Islet of Langerhans (tissue), 1 donor: Measurements from ENCODE around the gene SRSF11.
"Not testable (repeated sequence)": the region's sequence is repeated elsewhere in the genome, so short reads cannot be mapped to it uniquely, and the experiment has no call there.

Experiments
- FAIRE-seq: peaks from one replicate; lab custom pipeline; 2011; peaks lifted over from hg19 to GRCh38; lab: Jason Lieb, UNC

The SRSF11 gene, protein sequence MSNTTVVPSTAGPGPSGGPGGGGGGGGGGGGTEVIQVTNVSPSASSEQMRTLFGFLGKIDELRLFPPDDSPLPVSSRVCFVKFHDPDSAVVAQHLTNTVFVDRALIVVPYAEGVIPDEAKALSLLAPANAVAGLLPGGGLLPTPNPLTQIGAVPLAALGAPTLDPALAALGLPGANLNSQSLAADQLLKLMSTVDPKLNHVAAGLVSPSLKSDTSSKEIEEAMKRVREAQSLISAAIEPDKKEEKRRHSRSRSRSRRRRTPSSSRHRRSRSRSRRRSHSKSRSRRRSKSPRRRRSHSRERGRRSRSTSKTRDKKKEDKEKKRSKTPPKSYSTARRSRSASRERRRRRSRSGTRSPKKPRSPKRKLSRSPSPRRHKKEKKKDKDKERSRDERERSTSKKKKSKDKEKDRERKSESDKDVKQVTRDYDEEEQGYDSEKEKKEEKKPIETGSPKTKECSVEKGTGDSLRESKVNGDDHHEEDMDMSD

DNA sequence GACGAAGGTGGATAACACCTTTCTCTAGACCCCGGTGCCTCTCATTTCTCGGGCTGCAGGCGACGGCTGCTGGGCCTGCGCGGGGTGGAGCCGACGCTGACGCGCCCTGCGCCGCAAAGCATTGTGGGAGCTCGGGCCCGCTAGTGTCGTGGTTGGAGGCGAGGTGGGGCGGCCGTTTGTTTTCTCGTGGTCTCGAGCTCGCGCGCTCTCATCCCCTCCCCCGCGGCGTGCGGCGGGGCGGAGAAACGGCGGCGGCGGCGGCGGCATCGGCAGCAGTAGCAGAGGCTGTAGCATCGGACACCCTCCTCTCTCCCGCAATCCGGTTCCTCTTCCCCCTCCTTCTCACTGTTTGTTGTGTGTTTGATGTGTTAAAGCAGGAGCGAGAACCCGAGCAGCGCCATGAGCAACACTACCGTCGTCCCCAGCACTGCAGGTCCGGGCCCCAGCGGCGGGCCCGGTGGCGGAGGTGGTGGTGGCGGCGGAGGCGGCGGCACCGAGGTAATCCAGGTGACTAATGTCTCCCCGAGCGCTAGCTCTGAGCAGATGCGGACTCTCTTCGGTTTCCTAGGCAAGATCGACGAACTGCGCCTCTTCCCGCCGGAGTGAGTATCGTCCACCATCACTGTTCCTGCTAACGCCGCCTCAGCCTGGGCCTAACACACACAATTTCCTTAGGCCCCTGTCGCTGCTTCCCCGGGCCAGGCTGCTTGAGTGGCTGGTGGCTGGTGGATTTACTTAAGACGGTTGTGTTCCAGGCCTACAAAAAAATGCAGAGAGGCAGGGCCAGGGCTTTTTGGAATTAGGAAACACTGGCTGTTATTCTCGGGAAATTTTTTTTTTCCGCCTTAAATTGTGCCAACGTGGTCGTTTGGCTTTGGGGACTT lies at the start of gene SRSF11:
Gene SRSF11 (plus strand): TSS at position 143 of the 884 bp plus-strand sequence. CDS start 257 bp downstream, at position 400.
- no peak for FAIRE-seq

DNA sequence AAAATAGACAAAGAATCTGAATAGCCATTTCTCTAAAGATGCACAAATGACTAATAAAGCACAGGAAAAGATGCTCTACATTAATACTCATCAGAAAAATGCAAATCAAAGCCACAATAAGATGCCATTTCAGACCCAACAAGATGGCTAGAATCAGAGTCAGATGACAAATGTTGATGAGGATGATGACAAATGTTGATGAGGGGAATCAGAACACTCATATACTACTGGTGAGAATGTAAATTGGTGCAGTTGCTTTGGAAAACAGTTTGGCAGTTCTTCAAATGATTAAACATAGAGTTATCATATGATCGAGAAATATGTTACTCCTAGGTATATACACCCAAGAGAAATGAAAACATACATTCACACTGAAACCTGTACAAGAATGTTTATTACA lies 49.7 kb upstream of the SRSF11 start:
- no peak for FAIRE-seq

DNA sequence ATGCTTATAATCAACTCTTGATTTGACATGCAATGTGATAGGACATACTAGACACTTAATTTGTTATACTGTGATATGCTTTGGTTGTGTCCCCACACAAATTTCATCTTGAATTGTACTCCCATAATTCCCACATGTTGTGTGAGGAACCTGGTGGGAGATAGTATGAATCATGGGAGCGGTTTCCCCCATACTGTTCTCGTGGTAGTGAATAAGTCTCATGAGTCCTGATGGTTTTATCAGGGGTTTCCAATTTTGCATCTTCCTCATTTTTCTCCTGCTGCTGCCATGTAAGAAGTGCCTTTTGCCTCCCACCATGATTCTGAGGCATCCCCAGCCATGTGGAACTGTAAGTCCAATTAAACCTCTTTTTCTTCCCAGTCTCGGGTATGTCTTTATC lies 36.0 kb upstream of the SRSF11 start:
- not testable (repeated sequence) for FAIRE-seq

DNA sequence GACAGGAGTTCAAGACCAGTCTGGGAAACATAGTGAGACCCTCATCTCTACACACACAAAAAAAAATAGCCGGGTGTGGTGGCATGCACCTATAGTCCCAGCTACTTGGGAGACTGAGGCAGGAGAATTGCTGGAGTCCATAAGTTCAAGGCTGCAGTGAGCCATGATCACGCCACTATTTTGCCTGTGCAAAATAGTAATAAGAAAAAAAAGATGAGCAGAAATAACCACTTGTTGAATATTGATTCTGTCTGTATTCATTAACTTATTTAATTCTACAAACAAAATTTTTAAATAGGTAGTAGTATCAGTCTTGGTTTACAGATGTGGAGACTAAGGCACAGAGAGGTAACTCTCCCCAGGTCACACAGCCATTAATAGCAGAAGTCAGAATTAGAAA lies 32.7 kb upstream of the SRSF11 start:
- no peak for FAIRE-seq

DNA sequence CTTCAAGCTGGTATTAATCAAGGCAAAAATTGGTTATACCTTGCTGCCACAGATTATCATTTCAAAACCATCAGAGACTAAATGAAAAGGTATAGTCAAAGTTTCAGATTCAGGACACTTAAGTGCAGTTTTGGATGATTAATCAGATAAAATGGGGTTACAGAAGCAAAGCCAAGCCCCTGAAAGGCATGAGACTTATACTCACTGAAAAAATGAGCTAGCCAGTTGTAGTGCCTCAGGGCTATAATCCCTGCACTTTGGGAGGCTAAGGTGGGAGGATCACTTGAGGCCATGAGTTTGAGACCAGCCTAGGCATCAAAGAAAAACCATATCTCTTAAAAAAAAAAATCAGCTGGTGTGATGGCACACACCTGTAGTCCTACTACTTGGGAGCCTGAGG lies 31.0 kb upstream of the SRSF11 start:
- FAIRE-seq, result no peak

DNA sequence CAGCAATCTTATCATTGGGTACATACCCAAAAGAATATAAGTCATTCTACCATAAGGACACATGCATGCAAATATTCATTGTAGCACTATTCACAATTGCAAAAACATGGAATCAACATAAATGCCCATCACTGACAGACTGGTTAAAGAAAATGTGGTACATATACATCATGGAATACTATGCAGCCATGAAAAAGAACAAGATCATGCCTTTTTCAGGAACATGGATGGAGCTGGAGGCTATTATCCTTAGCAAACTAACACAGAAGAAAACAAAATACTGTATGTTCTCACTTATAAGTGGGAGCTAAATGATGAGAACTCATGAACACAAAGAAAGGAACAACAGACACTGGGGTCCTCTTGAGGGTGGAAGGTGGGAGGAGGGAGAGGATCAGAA lies 28.7 kb upstream of the SRSF11 start:
- not testable (repeated sequence) for FAIRE-seq

DNA sequence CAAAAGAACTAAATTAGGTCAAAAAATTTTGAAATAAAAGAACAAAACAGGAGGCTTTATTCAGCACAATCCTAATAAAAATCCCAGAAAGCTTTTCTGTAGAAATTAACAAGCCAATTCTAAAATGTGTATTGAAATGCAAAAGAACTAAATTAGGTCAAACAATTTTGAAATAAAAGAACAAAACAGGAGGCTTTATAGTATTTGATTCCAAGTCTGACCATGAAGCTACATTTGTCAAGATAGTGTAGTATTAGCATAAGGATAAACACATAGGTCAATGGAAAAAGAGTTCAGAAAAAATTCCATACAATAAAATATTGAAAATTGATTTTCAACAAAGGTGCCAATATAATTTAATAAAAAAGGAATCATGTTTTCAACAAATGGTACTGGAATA lies 26.6 kb upstream of the SRSF11 start:
- no peak for FAIRE-seq

DNA sequence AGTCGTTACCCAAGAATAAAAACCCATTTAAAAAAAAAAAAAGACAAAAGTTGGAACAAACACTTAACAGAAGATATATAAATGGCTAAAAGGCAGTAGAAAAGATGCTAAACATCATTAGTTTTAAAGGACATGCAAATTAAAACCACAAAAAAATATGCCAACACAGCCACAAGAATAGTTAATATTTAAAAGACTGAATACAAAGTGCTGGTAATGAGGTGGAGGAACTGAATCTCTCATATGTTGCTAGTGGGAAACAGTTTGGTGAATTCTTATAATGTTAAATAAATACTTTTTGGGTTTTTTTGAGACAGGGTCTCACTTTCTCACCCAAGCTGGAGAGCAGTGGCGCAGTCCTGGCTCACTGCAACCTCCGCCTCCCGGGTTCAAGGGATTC lies 25.8 kb upstream of the SRSF11 start:
- FAIRE-seq, result peak; percentile 24

DNA sequence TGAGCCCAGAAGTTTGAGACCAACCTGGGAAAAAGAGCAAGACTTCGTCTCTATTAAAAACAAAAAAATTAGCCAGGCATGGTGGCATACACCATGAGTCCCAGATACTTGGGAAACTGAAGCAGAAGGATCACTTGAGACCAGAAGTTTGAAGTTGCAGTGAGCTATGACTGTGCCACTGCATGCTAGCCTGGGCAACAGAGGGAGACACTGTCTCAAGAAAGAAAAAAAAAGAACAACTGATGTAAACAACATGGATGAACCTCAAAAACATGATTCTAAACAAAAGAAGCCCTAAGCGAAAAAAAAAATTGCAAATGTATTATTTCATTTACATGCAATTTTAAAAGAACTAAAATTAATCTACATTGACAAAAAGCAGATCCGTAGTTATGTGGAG lies 24.8 kb upstream of the SRSF11 start:
- FAIRE-seq, result no peak

DNA sequence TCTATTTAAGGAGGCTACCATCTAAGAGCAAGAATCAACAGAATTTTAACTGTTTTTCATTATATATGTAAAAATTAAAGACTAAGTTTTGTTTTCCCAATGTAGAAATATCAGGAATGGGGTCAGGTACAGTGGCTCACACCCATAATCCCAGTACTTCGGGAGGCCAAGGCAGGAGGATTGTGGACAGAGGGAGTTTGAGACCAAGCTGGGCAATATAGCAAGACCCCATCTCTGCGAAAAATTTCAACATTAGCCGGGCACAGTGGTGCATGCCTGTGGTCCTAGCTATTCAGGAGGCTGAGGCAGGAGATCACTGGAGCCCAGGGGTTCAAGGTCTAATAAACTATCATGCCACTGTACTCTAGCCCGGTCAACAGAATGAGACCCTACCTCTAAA lies 21.1 kb upstream of the SRSF11 start:
- FAIRE-seq, result no peak

DNA sequence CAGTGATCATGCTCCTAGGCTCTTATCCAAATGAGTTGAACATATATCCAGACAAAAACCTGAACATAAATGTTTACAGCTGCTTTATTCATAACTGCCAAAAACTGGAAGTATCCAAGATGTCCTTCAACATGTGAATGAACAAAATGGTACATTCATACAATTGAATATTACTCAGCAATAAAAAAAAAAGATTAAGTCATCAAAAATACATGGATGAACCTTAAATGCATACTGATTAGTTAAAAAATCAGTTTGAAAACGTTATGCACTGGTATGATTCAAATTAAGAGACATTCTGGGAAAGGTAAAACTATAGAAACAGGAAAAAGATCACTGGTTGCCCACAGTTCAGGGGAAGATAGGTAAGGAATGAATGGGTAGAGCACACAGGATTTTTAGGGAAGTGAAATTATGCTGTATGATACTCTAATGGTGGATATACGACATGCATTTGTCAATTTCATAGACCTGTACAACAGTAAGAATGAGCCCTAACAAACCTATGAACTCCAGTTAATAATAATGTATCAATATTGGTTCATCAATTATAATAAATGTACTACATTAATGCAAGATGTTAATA lies 18.9 kb upstream of the SRSF11 start:
- no peak for FAIRE-seq

DNA sequence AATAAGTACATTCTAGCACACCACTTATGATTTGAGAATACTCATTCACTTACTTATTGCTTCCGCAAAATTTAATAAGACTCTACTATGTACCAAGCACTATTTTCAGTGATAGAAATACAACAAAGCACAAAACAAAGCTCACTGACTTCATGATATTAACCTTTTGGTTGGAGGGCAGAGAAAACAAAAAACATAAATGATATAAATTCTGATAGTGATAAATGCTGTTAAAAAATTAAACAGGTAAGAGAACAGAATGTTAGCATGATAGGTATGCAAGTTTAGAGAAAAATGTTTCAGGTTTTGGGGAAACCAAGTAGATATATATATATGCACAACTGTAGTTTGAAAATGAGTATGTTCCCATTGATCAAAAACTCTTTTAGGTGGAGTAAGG lies 17.0 kb upstream of the SRSF11 start:
- FAIRE-seq, result no peak

DNA sequence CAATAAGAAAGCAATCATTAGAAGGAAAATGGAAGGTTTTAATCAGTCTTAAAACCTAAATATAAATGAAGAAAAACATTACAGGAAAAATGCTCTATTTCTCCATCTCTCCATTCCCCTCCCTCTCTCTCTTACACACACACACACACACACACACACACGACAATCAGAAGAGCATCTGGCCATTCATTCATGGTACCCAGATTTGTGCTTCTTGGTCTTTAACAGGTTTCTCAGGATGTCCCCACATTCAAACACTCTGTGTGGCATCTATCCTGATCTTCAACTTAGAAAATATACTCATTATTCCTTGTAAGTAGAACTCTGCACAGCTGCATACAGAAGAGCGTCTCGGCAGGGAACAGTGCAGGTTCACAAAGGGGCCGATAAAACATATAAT lies 16.6 kb upstream of the SRSF11 start:
- FAIRE-seq, result no peak

DNA sequence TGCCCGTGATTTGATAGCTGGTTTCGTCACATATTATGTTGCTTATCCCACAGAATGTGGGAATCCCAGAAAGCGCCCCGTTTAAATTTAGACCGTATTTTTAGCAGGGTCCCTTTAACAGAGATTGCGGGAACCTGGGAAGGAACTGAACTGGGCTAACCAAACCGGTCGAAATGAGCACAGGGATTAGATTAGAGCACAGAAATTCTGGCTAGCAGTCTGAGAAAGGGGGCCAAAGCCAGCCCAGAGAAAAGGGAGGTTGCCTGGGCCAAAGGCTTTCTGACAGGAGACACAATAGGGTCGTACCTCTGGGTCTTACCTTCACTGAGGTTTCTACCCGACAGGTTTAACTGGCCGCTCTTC lies 16.1 kb upstream of the SRSF11 start:
- no peak for FAIRE-seq

DNA sequence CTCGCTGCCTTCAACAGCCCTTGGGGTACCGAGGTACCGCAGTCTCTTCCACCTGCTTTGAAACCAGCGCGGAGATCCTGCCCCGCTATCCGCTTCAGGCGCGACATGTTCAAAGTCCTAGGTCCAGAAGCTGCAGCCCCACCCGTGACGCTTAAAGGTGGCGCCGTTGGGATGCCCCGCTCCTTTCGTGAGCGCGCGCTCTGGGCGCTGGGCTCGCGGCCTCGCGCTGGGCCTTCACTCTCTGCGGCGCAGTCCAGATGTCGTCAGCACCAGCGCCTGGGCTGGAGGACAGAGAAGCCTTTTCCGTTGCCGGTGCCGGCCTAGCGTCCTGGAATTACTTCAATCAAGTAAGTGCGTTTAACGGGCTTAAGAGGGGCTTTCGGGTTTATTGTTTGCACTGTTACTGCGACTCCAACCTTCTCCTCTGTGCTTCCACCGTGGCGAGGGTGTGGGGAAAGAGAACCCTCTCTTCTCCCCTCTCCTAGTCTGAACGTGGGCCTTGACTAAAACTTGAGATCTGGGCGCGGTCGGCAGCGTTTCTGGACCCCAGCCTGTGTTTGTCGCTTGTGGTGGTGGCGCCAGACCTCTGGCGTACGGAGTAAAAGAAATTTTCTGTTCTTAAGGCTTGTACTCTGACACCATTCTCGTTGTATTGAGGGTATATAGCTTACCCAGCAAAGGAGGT lies 15.6 kb upstream of the SRSF11 start, which contains the start of gene LRRC40:
Gene LRRC40 (minus strand): TSS at position 146 of the 685 bp plus-strand sequence. CDS start 39 bp downstream, at position 107.
- peak; percentile 51 for FAIRE-seq

DNA sequence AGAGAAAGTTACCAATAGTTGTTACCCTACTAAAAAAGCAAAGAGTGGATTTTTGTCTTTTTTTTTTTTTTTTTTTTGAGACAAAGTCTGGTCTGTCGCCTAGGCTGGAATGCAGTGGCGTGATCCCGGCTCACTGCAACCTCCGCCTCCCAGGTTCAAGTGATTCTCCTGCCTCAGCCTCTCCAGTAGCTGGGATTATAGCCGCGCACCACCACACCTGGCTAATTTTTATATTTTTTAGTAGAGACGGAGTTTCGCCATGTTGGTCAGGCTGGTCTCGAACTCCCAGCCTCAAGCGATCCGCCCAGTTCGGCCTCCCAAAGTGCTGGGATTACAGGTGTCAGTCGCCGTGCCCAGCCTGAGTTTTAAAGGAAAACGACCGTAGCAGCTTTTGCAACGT lies 14.3 kb upstream of the SRSF11 start:
- not testable (repeated sequence) for FAIRE-seq

DNA sequence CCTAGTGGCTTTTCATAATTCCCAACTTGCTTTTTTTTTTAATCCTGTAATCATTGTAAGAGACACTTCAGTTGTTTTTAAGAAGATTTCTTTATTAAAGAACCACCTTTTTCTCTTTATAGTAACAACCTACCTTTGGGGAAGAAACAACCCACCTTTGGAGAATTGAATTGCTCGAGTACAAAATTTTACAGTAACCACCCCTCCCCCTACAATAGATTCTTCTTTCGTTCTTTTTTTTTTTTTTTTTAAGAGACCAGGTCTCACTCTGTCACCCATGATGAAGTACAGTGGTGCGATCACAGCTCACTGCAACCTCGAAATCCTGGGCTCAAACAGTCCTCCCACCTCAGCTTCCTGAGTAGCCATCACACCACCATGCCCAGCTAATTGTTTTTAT lies 13.7 kb upstream of the SRSF11 start:
- FAIRE-seq, result no peak

DNA sequence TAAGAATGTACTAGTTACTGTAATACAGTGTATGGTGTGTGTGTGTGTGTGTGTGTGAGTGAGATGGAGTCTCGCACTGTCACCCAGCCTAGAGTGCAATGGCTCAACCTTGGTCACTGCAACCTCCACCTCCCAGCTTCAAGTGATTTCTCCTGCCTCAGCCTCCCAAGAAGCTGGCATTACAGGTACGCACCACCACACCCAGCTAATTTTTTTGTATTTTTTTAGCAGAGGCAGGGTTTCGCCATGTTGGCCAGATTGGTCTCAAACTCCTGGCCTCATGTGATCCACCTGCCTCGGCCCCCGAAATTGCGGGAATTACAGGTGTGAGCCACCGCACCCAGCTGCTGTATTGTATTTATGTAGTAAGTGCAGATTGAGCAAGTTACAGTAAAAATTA lies 12.9 kb upstream of the SRSF11 start:
- FAIRE-seq, result no peak

DNA sequence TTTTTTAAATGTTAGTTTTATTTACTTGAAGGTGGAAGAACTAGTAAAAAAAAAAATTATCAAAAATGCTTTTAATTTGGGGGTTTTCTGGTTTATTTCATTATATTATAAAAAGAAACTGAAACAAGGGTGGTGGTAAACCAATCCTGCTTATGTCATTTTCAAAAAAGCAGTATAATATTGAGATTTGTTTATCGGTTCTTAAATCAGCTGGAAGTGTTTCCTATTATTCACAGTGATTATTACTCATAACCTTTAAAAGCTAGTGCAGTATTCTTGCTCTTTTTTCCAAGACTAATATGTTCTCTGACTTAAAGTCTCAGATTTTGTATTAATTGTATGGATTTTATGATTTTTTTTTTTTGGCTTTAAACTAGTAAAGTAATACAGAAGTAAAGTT lies 10.4 kb upstream of the SRSF11 start:
- no peak for FAIRE-seq

DNA sequence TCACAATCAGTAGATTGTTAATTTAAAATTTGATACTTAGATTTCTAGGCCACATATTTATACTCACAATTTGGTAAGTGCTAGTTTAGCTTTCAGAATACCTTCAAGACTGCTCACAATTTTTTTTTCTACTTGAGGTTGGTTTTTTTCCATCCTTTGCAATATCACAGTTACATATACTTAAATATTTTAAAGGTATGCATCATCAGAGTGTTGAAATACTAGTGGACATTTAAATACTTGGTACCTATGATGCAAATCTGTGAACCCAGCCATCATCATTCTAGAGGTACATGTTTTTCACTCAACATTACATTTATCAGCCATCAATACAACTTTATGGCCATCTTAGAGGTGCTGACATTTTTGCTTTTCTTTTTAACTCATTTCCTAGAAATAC lies 9.6 kb upstream of the SRSF11 start:
- no peak for FAIRE-seq

DNA sequence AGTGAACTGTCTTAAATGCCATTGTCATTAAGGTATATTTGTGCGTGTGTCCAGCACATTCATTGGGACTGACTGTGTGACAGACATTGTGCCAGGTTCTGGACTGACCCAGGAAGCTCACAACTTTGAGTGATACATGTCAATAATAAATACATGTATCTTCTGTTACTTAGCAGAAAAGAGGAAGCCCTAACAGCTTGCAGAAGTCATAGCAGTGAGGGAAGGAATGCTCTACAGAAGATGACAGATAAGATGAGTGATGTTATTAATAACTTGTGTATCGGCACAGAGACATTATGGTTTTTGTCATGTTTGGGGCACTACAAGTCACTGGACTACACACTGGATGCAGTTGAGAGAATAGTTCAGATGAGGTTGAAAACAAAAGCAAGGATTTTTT lies 1.2 kb upstream of the SRSF11 start:
- FAIRE-seq, result no peak

DNA sequence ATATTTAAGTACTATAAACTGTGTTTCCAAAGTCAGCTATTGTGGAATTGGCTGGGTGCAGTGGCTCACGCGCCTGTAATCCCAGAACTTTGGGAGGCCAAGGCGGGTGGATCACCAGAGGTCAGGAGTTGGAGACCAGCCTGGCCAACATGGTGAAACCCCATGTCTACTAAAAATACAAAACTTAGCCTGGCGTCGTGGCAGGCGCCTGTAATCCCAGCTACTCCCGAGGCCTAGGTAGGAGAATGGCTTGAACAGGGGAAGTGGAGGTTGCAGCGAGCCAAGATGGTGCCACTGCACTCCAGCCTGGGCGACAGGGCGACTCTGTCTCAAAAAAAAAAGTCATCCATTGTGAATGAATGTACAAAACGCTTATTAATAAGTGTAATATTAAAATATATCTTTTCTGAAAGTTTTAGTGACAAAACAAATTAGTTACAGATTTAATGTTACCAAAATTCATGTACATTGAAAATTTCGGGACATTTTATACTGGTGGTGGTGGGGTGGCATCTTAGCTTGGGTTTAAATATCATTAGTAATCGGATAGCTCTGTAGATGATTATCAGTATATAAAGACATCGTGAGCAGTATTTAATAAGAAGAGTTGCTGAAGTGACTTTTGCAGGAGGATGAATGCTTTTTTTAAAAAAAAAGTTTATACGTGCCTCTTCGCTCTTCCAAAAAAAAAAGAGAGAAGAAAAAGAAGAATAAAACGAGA lies 503 bp upstream of the SRSF11 start:
- FAIRE-seq, result peak; percentile 27
